IMR-90 (cell line): ENCODE measurements around the gene LCE5A. TPM values are rescaled to one million over a fixed set of nuclear protein-coding genes. Genes with fewer than 3 reads are reported as not detected.

Experiments
- ATAC-seq: fragments of 200-7000 bp; cut with Tn5 transposase; 2 replicates; pipeline ENCODE4 v1.9.1; 2020; ENCODE audit warnings: low read depth, mild to moderate bottlenecking, moderate library complexity
- BruUV-seq: library from RNA; stranded (reverse); fragments of 400-500 nt; replicated peaks from 2 replicates; lab custom pipeline; 2021; lab: Mats Ljungman, UMichigan
- CTCF ChIA-PET: fragments of 300-600 bp; formaldehyde crosslinking; extraction: SDS; loops from one replicate; lab custom pipeline; 2021; ENCODE audit warnings: antibody characterized with exemption; lab: Yijun Ruan, JAX
- POLR2A ChIA-PET: fragments of 300-600 bp; sonication (Branson Sonifier 250); formaldehyde crosslinking; loops from one replicate; lab custom pipeline; 2022; ENCODE audit warnings: antibody characterized with exemption; ENCODE audit not compliant: unreplicated experiment; lab: Charles Lee
- DNase-seq: peaks from one replicate; pipeline ENCODE4 v3.0.0; 2013
- H2AFZ ChIP-seq: replicated peaks from 2 replicates; pipeline ENCODE3; 2013; ENCODE audit warnings: low read length, mild to moderate bottlenecking; ENCODE audit not compliant: poor library complexity
- H2AK5ac ChIP-seq: 2 replicates; pipeline ENCODE4 v1.6.1; 2013; ENCODE audit warnings: low read depth, low read length, inconsistent platforms
- H2AK9ac ChIP-seq: replicated peaks from 2 replicates; pipeline ENCODE3; 2013; ENCODE audit warnings: mild to moderate bottlenecking, low read depth, low read length, moderate library complexity; ENCODE audit not compliant: poor library complexity
- H2BK120ac ChIP-seq: 2 replicates; pipeline ENCODE4 v1.6.1; 2013; ENCODE audit warnings: low read depth, low read length, inconsistent platforms
- H2BK15ac ChIP-seq: 3 replicates; pipeline ENCODE4 v1.6.1; 2013; ENCODE audit warnings: low read depth, low read length, inconsistent platforms
- H2BK20ac ChIP-seq: 2 replicates; pipeline ENCODE4 v1.6.1; 2013; ENCODE audit warnings: low read depth, mild to moderate bottlenecking, inconsistent platforms, low read length, moderate library complexity
- H2BK5ac ChIP-seq: 2 replicates; pipeline ENCODE4 v1.6.1; 2013; ENCODE audit warnings: mild to moderate bottlenecking, low read depth, low read length, inconsistent platforms; ENCODE audit not compliant: poor library complexity, severe bottlenecking
- H3K14ac ChIP-seq: replicated peaks from 2 replicates; pipeline ENCODE4 v1.6.1; 2013; ENCODE audit warnings: low read depth, low read length, inconsistent platforms
- H3K18ac ChIP-seq: 2 replicates; pipeline ENCODE4 v1.6.1; 2013; ENCODE audit warnings: low read depth, low read length, control low read depth
- H3K23ac ChIP-seq: 2 replicates; pipeline ENCODE4 v1.6.1; 2013; ENCODE audit warnings: low read depth, low read length, inconsistent platforms
- H3K27ac ChIP-seq: 2 replicates; pipeline ENCODE4 v1.5.1; 2013; ENCODE audit warnings: mild to moderate bottlenecking, control low read depth, low read length; ENCODE audit not compliant: insufficient read depth
- H3K27me3 ChIP-seq: 2 replicates; pipeline ENCODE4 v1.6.1; 2013; ENCODE audit warnings: low read length; ENCODE audit not compliant: control insufficient read depth, insufficient read depth
- H3K36me3 ChIP-seq: 2 replicates; pipeline ENCODE4 v1.6.1; 2013; ENCODE audit warnings: low read length, mixed read lengths; ENCODE audit not compliant: control insufficient read depth, insufficient read depth
- H3K4ac ChIP-seq: 2 replicates; pipeline ENCODE4 v1.6.1; 2013; ENCODE audit warnings: low read depth, low read length, inconsistent platforms
- H3K4me1 ChIP-seq: 2 replicates; pipeline ENCODE4 v1.6.1; 2013; ENCODE audit warnings: low read length, mixed read lengths; ENCODE audit not compliant: control insufficient read depth, insufficient read depth
- H3K4me2 ChIP-seq: 2 replicates; pipeline ENCODE4 v1.6.1; 2013; ENCODE audit warnings: low read depth, mild to moderate bottlenecking, control low read depth, low read length, moderate library complexity
- H3K4me3 ChIP-seq: 2 replicates; pipeline ENCODE4 v1.5.1; 2013; ENCODE audit warnings: low read depth, mild to moderate bottlenecking, control low read depth, low read length, moderate library complexity; ENCODE audit not compliant: insufficient read depth
- H3K56ac ChIP-seq: 2 replicates; pipeline ENCODE4 v1.6.1; 2013; ENCODE audit warnings: low read length, inconsistent platforms; ENCODE audit not compliant: insufficient read depth; ENCODE audit errors: extremely low read depth
- H3K79me1 ChIP-seq, 2 experiments: 2 replicates each; pipeline ENCODE4 v1.6.1; 2013; ENCODE audit warnings: low read length in 2 of 2, inconsistent platforms in 1 of 2, low read depth in 1 of 2
- H3K9ac ChIP-seq: 2 replicates; pipeline ENCODE4 v1.6.1; 2013; ENCODE audit warnings: low read depth, low read length, control low read depth
- H3K9me1 ChIP-seq: 2 replicates; pipeline ENCODE4 v1.6.1; 2013; ENCODE audit warnings: low read length, inconsistent platforms; ENCODE audit not compliant: insufficient read depth
- H3K9me3 ChIP-seq: 2 replicates; pipeline ENCODE4 v1.6.1; 2013; ENCODE audit warnings: low read length; ENCODE audit not compliant: control insufficient read depth, insufficient read depth
- H4K20me1 ChIP-seq: 2 replicates; pipeline ENCODE4 v1.6.1; 2013; ENCODE audit warnings: low read length, inconsistent platforms; ENCODE audit not compliant: insufficient read depth
- H4K5ac ChIP-seq: 2 replicates; pipeline ENCODE4 v1.6.1; 2013; ENCODE audit warnings: mild to moderate bottlenecking, low read depth, low read length, control low read depth
- H4K8ac ChIP-seq, 2 experiments: 2 replicates each; pipeline ENCODE4 v1.6.1; 2013; ENCODE audit warnings: low read depth in 2 of 2, low read length in 2 of 2, control low read depth in 1 of 2, inconsistent platforms in 1 of 2
- H4K91ac ChIP-seq: 2 replicates; pipeline ENCODE4 v1.6.1; 2013; ENCODE audit warnings: low read depth, low read length, inconsistent platforms; ENCODE audit not compliant: insufficient read depth
- BHLHE40 ChIP-seq: fragments of 150-350 bp; IDR thresholded peaks from 2 replicates; pipeline ENCODE4 v1.6.1; 2016; ENCODE audit warnings: mild to moderate bottlenecking, low read depth, low read length
- CEBPB ChIP-seq: IDR thresholded peaks from 2 replicates; pipeline ENCODE4 v1.6.1; 2012; ENCODE audit warnings: low read depth, low read length, improper control_type of control experiment
- CHD1 ChIP-seq: IDR thresholded peaks from 2 replicates; pipeline ENCODE4 v1.6.1; 2012; ENCODE audit warnings: low read depth, low read length, improper control_type of control experiment
- ELK1 ChIP-seq: fragments of 150-350 bp; IDR thresholded peaks from 2 replicates; pipeline ENCODE4 v1.6.1; 2016; ENCODE audit warnings: low read depth, mild to moderate bottlenecking, low read length, moderate library complexity, borderline replicate concordance
- FOS ChIP-seq: fragments of 150-350 bp; IDR thresholded peaks from 2 replicates; pipeline ENCODE4 v1.6.1; 2016; ENCODE audit warnings: low read depth, low read length
- MAFK ChIP-seq: IDR thresholded peaks from 2 replicates; pipeline ENCODE4 v1.6.1; 2012; ENCODE audit warnings: low read depth, low read length, improper control_type of control experiment
- MXI1 ChIP-seq: IDR thresholded peaks from 2 replicates; pipeline ENCODE4 v1.6.1; 2012; ENCODE audit warnings: low read depth, mild to moderate bottlenecking, low read length, moderate library complexity, borderline replicate concordance
- POLR2A ChIP-seq: IDR thresholded peaks from 2 replicates; pipeline ENCODE4 v1.6.1; 2012; ENCODE audit warnings: mild to moderate bottlenecking, low read depth, low read length
- RCOR1 ChIP-seq: IDR thresholded peaks from 2 replicates; pipeline ENCODE4 v1.6.1; 2012; ENCODE audit warnings: mild to moderate bottlenecking, low read length, improper control_type of control experiment; ENCODE audit not compliant: insufficient replicate concordance
- RFX5 ChIP-seq: IDR thresholded peaks from 2 replicates; pipeline ENCODE4 v1.8.0; 2012; ENCODE audit warnings: low read depth, mild to moderate bottlenecking, low read length, moderate library complexity
- SMC3 ChIP-seq: fragments of 150-350 bp; IDR thresholded peaks from 2 replicates; pipeline ENCODE4 v1.6.1; 2016; ENCODE audit warnings: low read depth, mild to moderate bottlenecking, antibody characterized with exemption, low read length, moderate library complexity
- USF2 ChIP-seq: fragments of 150-350 bp; IDR thresholded peaks from 2 replicates; pipeline ENCODE4 v1.6.1; 2017; ENCODE audit warnings: mild to moderate bottlenecking, antibody characterized with exemption, low read length, low read depth
- WGBS, 2 experiments: methylation state at CpG; one replicate each; pipeline versions ENCODE4 v1.1.5 to v1.1.7; 2013; ENCODE audit warnings: missing lambda C conversion rate in 2 of 2; ENCODE audit not compliant: insufficient read length in 1 of 2; ENCODE audit errors: extremely low coverage in 2 of 2; 5-methylcytosine and 5-hydroxymethylcytosine counted together
- dilution Hi-C: fragments of 300-500 bp; cut with HindIII; formaldehyde crosslinking; loops from one replicate; pipeline ENCODE4 v1.14.3; 2018; ENCODE audit warnings: low sequenced_read_pairs; ENCODE audit not compliant: unreplicated experiment
- in situ Hi-C: fragments of 300-500 bp; cut with MboI; formaldehyde crosslinking; loops from 3 replicates; pipeline ENCODE4 v1.14.3; 2019; ENCODE audit warnings: low sequenced_read_pairs, inconsistent platforms, mixed read lengths
- intact Hi-C: fragments of 100-400 bp; cut with micrococcal nuclease; formaldehyde crosslinking; loops from 2 replicates; pipeline ENCODE4 v1.10.0; 2022
- polyA plus RNA-seq, 3 experiments: library from polyadenylated mRNA; depleted of rRNA; stranded (reverse); fragments of >200 nt; gene quantifications; 2 replicates each; pipeline ENCODE4 v1.2.3, GENCODE V29; 2012; ENCODE audit warnings: low replicate concordance in 1 of 3
- total RNA-seq: library from RNA; depleted of rRNA; stranded (reverse); fragments of >200 nt; gene quantifications from 2 replicates; pipeline ENCODE4 v1.2.3, GENCODE V29; 2012

LCE5A gene
- total and polyA plus RNA-seq, 2 of the 4 experiments (the other 2 are of a cell fraction) = not detected

GRCh38 chr1:152539901-152540300, 29.3 kb downstream of the LCE5A start:
- H3K14ac ChIP-seq = no peak overlapping the region
- ChIA-PET CTCF (no interaction called here), POLR2A (no interaction called here)
- H4K8ac ChIP-seq = no peak overlapping the region
- H2BK20ac ChIP-seq = no peak overlapping the region
- no peak overlapping the region for H2AFZ ChIP-seq
- dilution Hi-C loops = no loop called here
- TF ChIP-seq MAFK (no peak), ELK1 (no peak), POLR2A (no peak), CEBPB (no peak), MXI1 (no peak), BHLHE40 (no peak), USF2 (no peak), FOS (no peak), RFX5 (no peak), CHD1 (no peak), SMC3 (no peak), RCOR1 (no peak)
- no peak overlapping the region for H3K27ac ChIP-seq
- H3K4ac ChIP-seq = no peak overlapping the region
- BruUV-seq = no TSS peak
- H3K4me1 ChIP-seq = no peaks in the 10 kb centered on the region
- DNase-seq (no peak), ATAC-seq (no peak)
- H4K91ac ChIP-seq = no peak overlapping the region
- in situ Hi-C loops = no loop called here
- H3K36me3 ChIP-seq = no peaks in the 10 kb centered on the region
- no peak overlapping the region for H2BK120ac ChIP-seq
- H3K56ac ChIP-seq = no peak overlapping the region
- H4K20me1 ChIP-seq = no peaks in the 10 kb centered on the region
- H2AK9ac ChIP-seq = no peak overlapping the region
- no peak overlapping the region for H2BK15ac ChIP-seq
- no peak overlapping the region for H3K18ac ChIP-seq
- H3K9me1 ChIP-seq = no peaks in the 10 kb centered on the region
- no peak overlapping the region for H3K9ac ChIP-seq
- H4K5ac ChIP-seq = no peak overlapping the region
- no CpG with 5 or more reads among the region's 2 CpGs for WGBS, 2 experiments
- peaks cover 4% of the 10 kb centered on the region; the same call in 1 of the 2 replicates for H3K9me3 ChIP-seq
- intact Hi-C loops = no loop called here
- H3K27me3 ChIP-seq = no peaks in the 10 kb centered on the region
- H2BK5ac ChIP-seq = no peak overlapping the region
- no peak overlapping the region for H3K23ac ChIP-seq
- H2AK5ac ChIP-seq = no peak overlapping the region
- no peaks in the 10 kb centered on the region for H3K79me1 ChIP-seq
- H3K4me3 ChIP-seq = no peak overlapping the region
- no peak overlapping the region for H3K4me2 ChIP-seq
